ENCODE results near the gene TMEM270. TPM values are rescaled to one million over a fixed set of nuclear protein-coding genes. Genes with fewer than 3 reads are reported as not detected.

TMEM270 gene
- total RNA-seq, 1 experiment from 2014 or later = 1.1 TPM

DNA sequence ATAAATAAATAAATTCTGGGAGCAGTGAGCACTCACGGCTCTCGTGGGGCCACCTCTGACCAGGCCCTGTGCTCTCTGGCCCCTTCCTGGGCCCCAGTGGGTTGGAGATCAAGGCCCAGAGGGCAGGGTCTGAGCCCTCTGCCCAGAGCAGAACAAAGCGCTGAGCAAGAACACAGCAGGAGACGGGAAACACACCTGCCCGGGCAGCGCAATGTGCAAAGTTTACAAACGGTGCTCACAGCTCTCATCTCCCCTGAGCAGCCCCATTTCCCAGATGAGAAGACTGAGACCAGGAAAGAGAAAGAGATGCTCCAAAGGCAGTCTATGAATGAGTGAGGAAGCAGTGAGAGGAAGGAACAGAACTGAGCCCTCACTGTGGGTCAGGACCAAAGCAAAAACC lies 21.7 kb upstream of the TMEM270 start:
- H3K9ac ChIP-seq (ENCODE audit: low read length) = no peak overlapping the region
- H3K27ac ChIP-seq (ENCODE audit: low read depth, low read length) = peak overlapping the region; percentile 71
- ChIA-PET POLR2A (interaction anchor here (4.4 kb wide), 1 partner anchor 12 kb away, joined by 21 read pairs; no protein-coding TSS in a partner anchor), CTCF (no interaction called here), RAD21 (ENCODE audit: low non-redundant PET in 1 of 2, low total read pairs in 2 of 2, uncharacterized antibody in 2 of 2, unreplicated experiment in 2 of 2) (interaction anchor here in 1 of 2 experiments (0.7 kb wide), 1 partner anchor 187 kb away, joined by 3 read pairs; no protein-coding TSS in a partner anchor)
- BruUV-seq (replicated peaks) = no TSS peak
- TF ChIP-seq FOSL1 (IDR thresholded peaks at IDR 0.05; ENCODE audit: low read depth) (no peak), ELF1 (IDR thresholded peaks at IDR 0.05; ENCODE audit: borderline replicate concordance, low read depth) (no peak), ZNF274 (IDR thresholded peaks at IDR 0.05; ENCODE audit: low read depth, low read length) (no peak), TCF7L2 (IDR thresholded peaks at IDR 0.05; ENCODE audit: borderline replicate concordance, extremely low read depth, insufficient read depth, insufficient read length) (no peak), EGR1 (IDR thresholded peaks at IDR 0.05; ENCODE audit: low read depth) (no peak), JUND (IDR thresholded peaks at IDR 0.05) (no peak), RAD21 (IDR thresholded peaks at IDR 0.05; ENCODE audit: low read depth) (no peak), SP1 (IDR thresholded peaks at IDR 0.05; ENCODE audit: low read depth) (no peak), SIN3A (IDR thresholded peaks at IDR 0.05; ENCODE audit: low read depth) (no peak), POLR2A (IDR thresholded peaks at IDR 0.05; ENCODE audit: borderline replicate concordance, extremely low read depth, insufficient read depth, insufficient read length) (no peak), SRF (IDR thresholded peaks at IDR 0.05; ENCODE audit: low read depth) (no peak), CBX3 (IDR thresholded peaks at IDR 0.05; ENCODE audit: low read depth) (no peak), EZH2phosphoT487 (IDR thresholded peaks at IDR 0.05; ENCODE audit: borderline replicate concordance) (no peak), POLR2AphosphoS5 (IDR thresholded peaks at IDR 0.05; ENCODE audit: low read depth, low read length) (no peak), EZH2 (IDR thresholded peaks at IDR 0.05) (no peak)
- TF ChIP-seq, protein P1, sequence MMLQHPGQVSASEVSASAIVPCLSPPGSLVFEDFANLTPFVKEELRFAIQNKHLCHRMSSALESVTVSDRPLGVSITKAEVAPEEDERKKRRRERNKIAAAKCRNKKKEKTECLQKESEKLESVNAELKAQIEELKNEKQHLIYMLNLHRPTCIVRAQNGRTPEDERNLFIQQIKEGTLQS (IDR thresholded peaks at IDR 0.05) = no peak
- TF ChIP-seq, protein P2, sequence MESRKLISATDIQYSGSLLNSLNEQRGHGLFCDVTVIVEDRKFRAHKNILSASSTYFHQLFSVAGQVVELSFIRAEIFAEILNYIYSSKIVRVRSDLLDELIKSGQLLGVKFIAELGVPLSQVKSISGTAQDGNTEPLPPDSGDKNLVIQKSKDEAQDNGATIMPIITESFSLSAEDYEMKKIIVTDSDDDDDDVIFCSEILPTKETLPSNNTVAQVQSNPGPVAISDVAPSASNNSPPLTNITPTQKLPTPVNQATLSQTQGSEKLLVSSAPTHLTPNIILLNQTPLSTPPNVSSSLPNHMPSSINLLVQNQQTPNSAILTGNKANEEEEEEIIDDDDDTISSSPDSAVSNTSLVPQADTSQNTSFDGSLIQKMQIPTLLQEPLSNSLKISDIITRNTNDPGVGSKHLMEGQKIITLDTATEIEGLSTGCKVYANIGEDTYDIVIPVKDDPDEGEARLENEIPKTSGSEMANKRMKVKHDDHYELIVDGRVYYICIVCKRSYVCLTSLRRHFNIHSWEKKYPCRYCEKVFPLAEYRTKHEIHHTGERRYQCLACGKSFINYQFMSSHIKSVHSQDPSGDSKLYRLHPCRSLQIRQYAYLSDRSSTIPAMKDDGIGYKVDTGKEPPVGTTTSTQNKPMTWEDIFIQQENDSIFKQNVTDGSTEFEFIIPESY (IDR thresholded peaks at IDR 0.05; ENCODE audit: extremely low read depth, insufficient replicate concordance, low read length) = no peak
- TF ChIP-seq, protein P3, sequence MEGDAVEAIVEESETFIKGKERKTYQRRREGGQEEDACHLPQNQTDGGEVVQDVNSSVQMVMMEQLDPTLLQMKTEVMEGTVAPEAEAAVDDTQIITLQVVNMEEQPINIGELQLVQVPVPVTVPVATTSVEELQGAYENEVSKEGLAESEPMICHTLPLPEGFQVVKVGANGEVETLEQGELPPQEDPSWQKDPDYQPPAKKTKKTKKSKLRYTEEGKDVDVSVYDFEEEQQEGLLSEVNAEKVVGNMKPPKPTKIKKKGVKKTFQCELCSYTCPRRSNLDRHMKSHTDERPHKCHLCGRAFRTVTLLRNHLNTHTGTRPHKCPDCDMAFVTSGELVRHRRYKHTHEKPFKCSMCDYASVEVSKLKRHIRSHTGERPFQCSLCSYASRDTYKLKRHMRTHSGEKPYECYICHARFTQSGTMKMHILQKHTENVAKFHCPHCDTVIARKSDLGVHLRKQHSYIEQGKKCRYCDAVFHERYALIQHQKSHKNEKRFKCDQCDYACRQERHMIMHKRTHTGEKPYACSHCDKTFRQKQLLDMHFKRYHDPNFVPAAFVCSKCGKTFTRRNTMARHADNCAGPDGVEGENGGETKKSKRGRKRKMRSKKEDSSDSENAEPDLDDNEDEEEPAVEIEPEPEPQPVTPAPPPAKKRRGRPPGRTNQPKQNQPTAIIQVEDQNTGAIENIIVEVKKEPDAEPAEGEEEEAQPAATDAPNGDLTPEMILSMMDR (IDR thresholded peaks at IDR 0.05 in 2 of 3, conservative IDR thresholded peaks at IDR 0.05 in 1 of 3; ENCODE audit: borderline replicate concordance in 1 of 3, insufficient read depth in 1 of 3, low read depth in 2 of 3, low read length in 2 of 3) = no peak
- TF ChIP-seq, protein P4, sequence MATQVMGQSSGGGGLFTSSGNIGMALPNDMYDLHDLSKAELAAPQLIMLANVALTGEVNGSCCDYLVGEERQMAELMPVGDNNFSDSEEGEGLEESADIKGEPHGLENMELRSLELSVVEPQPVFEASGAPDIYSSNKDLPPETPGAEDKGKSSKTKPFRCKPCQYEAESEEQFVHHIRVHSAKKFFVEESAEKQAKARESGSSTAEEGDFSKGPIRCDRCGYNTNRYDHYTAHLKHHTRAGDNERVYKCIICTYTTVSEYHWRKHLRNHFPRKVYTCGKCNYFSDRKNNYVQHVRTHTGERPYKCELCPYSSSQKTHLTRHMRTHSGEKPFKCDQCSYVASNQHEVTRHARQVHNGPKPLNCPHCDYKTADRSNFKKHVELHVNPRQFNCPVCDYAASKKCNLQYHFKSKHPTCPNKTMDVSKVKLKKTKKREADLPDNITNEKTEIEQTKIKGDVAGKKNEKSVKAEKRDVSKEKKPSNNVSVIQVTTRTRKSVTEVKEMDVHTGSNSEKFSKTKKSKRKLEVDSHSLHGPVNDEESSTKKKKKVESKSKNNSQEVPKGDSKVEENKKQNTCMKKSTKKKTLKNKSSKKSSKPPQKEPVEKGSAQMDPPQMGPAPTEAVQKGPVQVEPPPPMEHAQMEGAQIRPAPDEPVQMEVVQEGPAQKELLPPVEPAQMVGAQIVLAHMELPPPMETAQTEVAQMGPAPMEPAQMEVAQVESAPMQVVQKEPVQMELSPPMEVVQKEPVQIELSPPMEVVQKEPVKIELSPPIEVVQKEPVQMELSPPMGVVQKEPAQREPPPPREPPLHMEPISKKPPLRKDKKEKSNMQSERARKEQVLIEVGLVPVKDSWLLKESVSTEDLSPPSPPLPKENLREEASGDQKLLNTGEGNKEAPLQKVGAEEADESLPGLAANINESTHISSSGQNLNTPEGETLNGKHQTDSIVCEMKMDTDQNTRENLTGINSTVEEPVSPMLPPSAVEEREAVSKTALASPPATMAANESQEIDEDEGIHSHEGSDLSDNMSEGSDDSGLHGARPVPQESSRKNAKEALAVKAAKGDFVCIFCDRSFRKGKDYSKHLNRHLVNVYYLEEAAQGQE (IDR thresholded peaks at IDR 0.05; ENCODE audit: low read depth) = no peak
- no peaks in the 10 kb centered on the region for H3K27me3 ChIP-seq (ENCODE audit: insufficient read depth, low read length)
- H3K4me3 ChIP-seq (replicated peaks in 1 of 2; ENCODE audit: low read depth in 1 of 2, low read length in 2 of 2) = no peak overlapping the region
- no peaks in the 10 kb centered on the region for H3K9me2 ChIP-seq (ENCODE audit: insufficient read depth)
- H3K4me1 ChIP-seq (ENCODE audit: control insufficient read depth in 1 of 2, insufficient read depth in 2 of 2, low read length in 2 of 2) = peaks cover 38 to 61% of the 10 kb centered on the region in 2 experiments
- H2AFZ ChIP-seq (ENCODE audit: low read depth, low read length, poor library complexity, severe bottlenecking) = no peak overlapping the region
- intact Hi-C loops (cut with micrococcal nuclease) = no loop called here
- H3K9me3 ChIP-seq (ENCODE audit: control insufficient read depth in 1 of 2, insufficient read depth in 1 of 2, low read depth in 1 of 2, low read length in 2 of 2) = no peaks in the 10 kb centered on the region
- H4K20me1 ChIP-seq (ENCODE audit: insufficient read depth) = no peaks in the 10 kb centered on the region
- DNase-seq (ENCODE audit: low read depth, low spot score) (no peak), ATAC-seq (no peak)
- peaks cover 9% of the 10 kb centered on the region; the same call in 1 of the 2 replicates for H3K79me2 ChIP-seq (ENCODE audit: insufficient read depth, low read length)
- 0 out of 2 replicates have a peak overlapping the region, but pooled peaks have one; percentile 19 for H3K4me2 ChIP-seq (ENCODE audit: low read length)
- H3K36me3 ChIP-seq (ENCODE audit: control insufficient read depth in 1 of 2, insufficient read depth in 2 of 2, low read length in 2 of 2) = no peaks in the 10 kb centered on the region; a peak in 1 of 4 replicates

All from HCT116 (cell line).